Activated CD8-positive, alpha-beta memory T cell treated with anti-CD3 and anti-CD28 coated beads for 48 hours (primary cell): ENCODE measurements around the gene ZNF580.

ENCODE experiments used
- DNase-seq, 3 experiments: peaks; one replicate each; pipeline ENCODE4 v3.0.0-alpha.2; 2020; ENCODE audit warnings: low read depth in 2 of 3, low spot score in 2 of 3

Gene ZNF580

DNA sequence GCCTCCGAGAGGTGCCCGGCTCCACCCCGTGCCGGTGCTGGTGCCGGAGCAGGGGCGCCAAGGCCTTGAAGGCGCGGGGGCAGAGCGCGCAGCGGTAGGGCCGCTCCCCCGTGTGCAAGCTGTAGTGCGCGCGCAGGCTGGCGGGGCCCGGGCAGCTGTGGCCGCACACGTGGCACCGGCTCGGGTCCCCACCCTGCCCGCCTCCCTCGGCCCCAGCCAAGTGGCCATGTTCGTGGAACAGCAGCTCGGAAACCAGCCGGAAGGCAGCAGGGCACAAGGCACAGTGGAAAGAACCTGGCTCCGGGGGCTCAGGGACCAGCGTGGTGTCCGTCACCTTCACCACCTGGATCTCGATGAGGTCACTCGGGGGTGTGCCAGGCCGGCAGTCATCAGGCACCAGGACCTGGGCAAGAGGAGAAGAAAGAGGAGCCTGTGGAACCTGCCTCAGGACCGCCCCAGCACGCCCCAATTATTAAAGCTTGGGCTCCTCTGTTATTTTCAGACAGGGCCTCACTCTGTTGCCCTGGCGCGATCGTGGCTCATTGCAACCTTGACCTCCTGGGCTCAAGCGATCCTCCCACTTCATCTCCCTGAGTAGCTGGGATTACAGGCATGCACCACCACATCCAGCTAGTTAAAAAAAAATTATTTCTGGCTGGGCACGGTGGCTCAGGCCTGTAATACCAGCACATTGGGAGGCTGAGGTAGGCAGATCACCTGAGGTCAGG, 18.4 kb upstream of the ZNF580 start:
- no peak for DNase-seq

DNA sequence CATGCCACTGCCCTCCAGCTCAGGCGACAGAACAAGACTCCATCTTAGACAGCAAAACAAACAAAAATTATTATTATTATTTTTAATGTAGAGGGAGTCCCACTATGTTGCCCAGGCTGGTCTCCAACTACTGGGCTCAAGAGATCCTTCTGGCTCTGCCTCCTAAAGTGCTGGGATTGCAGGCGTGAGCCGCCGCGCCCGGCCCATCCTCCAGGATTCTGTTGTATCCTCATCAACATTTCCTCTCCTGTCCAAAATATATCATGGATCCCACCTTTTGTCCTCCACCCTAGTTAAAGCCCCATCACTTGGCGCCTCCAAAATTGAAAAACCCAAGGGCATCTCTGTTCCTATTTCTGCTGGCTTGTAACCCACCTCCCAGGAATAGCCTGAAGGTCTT, 17.7 kb upstream of the ZNF580 start:
- DNase-seq, result no peak

DNA sequence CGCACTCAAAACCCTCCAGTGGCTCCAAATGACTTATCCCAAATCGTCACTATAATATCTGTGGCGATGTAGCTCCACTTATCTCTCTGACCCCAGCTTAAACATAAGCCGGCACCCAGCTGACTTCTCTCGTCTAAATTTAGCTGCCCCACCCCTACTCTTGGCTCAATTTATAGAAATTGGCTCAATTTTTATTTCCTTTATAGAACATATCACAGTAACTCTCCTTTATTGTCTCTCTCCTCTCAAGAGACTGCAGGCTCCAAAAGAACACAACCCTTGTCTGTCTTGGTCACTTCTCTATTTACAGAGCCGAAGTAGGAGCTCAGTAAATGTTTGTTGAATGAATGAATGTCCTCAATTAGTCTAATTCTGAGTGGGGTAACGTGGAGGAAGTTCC, 17.2 kb upstream of the ZNF580 start:
- no peak for DNase-seq

DNA sequence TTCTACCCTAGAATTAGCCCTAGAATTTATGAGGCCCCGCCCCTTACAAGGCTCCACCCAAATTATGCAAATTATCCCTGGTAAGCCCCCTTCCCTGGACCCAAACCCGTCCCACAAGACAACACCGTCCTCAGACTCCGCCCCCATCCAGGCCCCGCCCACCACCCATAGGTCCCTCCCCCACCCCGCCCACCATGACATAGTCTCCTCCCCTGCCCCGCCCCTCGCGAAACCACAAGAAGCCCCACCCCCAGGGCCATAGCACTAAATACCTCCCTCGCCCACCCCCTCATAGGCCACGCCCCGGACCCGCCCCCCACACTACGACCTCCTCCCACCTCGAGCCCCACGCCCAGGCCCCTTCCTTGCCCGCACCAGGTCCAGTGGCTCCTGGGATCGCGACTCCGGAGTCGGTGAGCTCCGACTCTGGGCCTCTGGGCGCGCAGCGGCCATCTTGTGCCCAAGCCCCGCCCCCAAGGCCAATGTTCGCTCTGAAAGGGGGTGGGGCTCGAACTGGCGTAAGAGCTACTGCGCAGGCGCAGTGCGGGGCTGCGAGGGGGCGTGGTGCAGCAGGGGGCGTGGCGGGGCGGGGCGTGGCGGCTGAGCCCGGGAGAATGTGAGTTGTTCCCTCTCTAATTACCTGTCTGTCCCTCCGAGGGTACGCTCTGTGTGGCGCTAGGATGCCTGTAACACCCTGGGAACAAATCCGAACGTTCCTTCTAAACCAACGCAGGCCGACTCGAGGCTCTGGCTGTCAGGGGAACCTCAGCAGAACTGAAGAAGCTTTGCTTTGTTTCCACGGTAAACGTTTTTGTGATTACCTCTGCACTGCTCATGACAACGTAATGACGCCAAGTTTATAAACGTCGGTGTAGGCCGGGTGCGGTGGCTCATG, 16.4 kb upstream of the ZNF580 start, which contains the start of gene ZNF784:
Gene ZNF784 (minus strand): TSS at position 458 of the 895 bp plus-strand sequence. CDS start 5 bp downstream, at position 453.
- peak; percentile 80 to 97 (median 96) for DNase-seq

DNA sequence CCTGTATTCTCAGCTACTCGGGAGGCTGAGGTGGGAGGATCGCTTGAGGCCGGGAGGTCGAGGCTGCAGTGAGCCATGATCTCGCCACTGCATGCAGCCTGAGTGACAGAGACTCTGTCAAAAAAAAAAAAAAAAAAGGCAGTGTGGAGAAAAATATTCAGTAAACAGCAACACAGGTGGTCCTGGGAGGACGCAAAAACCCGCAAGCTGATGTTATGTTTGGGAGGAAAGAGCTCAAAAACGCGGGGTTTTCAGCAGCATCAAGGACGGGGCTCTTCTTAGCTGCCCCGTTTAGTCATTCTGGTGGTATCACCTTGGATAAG, 15.8 kb upstream of the ZNF580 start:
- no peak for DNase-seq

DNA sequence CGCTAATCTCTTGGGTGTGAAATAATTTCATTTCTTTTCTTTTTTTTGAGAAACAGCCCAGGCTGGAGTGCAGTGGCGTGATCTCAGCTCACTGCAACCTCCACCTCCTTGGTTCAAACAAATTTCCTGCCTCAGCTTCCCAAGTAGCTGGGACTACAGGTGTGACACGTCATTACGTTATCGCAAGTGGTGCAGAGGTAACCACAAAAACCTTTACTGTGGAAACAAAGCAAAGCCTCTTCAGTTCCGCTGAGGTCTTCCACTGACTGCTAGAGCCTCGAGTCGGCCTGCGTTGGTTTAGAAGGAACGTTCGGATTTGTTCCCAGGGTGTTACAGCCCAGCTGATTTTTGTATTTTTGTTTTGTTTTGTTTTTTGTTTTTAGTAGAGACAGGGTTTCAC, 14.5 kb upstream of the ZNF580 start:
- no peak for DNase-seq

DNA sequence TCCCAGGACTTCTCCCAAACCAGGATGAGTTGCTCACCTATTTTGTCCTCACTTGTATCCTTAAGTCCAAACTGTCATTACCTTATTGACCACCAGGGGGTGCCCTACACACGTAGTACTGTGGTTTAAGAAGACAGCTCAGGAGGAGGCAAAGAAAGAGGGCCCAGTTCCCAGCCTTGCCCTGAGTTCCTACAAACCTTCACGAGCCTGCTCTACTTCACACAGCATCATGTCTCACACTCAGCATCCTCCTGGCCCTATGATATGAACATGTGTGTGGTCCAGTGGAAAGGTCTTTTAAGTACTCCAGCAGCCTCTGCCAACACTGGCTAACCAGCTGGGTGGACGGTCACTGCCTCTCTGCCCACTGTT, 8.4 kb upstream of the ZNF580 start:
- peak; percentile 47 to 88 (median 66) for DNase-seq

DNA sequence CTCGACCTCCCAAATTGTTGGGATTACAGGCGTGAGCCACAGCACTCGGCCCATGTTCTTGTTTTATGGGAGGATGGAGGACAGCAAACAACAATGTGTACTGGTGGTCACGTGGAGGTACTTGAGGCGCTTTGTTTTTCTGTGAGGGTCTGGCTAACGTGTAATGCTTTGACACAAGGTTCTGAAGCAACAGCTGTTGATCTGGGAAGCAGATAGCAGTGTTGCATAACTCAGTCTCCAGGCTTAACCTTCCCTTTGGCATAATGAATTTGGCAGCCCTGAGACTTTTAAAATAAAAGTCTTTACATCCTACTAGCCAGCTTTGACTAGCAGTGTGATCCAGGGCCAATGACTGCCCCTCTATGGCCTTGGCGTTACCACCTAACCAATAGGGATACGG, 6.9 kb upstream of the ZNF580 start:
- no peak for DNase-seq

DNA sequence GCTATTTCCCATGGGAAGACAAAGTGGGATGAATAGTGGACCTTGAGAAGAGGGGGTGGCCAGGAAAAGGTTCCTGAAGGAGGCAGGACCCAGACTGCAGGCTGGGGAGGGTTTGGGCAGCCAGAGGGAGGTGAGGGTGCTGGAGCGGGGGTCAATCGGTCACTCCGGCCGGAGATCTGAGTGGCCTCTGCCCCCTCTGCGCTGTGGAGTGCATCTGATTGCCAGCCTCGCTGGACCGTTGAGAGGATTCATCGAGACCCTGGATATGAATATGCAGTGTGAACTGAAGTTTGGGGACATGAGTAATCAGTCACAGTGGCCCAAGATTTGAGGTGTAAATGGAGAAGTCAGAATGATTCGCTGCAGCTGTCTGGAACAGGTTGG, 5.5 kb upstream of the ZNF580 start:
- DNase-seq, result no peak

DNA sequence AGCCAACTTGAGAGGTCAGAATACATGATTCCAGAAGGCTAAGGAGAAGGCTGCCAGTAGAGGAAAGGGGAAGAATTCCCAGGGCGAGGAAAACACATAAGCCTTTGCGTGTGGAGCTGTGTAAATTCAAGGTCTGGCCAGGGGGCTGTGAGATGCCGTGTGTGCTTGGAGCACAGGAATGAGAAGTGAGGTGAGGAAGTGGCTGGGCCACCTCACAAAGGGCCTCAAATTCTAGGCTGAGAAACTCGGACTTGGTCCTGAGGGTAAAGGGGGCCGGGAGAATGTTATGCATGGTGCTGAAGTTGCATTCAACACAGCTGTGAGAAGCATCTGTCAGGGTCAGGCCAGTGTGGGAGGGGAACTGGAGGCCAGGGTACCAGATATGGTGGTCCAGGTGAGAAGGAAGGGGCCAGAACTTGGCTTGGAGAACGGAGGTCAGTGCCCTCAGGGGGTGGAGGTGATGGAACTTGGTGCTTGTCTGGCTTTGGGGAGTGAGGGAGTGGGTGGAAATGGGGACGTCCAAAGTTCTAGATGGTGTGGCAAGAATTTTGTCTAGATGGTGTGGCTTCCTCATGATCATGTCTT, 4.9 kb upstream of the ZNF580 start:
- DNase-seq, result no peak

DNA sequence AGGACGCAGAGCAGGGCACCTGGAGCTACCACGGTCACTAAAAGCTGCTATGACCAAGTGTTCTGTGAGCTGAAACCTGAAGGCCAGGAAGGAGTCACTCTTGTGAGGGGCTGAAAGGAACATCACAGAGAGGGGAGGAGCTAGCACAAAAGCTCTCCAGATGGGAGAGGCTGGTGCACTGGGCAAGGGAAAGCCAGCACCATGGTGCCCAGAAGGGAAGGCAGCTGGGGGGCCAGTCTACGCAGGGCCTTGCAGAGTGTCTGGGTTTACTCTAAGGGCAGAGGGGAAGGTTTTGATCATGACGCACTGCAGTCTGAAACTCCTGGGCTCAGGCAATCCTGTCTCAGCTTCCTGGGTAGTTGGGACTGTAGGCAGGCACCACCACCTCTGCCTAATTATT, 4.1 kb upstream of the ZNF580 start:
- DNase-seq, result no peak

DNA sequence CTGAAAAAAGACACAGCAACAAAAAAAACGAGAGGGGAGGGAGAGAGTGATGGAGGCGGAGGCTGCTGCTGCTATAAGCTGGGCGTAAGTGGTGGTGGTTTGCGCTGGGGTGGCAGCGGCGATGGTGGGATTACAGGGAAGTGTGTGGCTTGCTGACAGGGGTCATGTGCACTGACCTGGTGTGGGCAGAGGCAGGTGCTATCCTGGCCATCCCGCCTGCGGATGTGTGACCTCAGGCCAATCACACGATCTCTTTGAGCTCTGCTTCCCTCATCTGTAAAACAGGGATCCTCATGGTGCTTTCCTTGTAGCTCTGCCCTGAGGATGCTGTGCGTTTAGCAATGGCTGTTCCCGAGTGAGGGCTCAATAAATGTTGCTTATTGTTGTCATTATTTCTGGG, 3.3 kb upstream of the ZNF580 start:
- DNase-seq, result no peak

DNA sequence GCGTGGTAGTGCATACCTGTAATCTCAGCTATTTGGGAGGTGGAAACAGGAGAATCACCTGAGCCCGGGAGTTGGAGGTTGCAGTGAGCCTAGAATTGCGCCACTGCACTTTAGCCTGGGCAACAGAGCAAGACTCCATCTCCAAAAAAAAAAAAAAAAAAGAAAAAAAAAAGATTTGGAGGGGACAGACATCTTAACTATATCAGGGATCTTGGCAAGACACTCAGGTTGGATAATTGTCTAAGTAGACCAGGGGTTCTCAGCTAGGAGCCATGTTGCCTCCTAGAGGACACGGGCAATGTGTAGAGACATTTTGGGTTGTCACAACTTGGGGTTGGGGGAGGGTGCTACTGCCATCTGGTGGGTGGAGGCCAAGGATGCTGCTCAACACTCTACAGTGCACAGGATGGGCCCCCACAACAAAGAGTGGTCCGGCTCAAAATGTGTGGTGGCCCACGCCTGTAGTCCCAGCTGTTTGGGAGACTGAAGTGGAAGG, 1.9 kb upstream of the ZNF580 start:
- DNase-seq, result peak in 1 of 3 experiments; percentile 33

DNA sequence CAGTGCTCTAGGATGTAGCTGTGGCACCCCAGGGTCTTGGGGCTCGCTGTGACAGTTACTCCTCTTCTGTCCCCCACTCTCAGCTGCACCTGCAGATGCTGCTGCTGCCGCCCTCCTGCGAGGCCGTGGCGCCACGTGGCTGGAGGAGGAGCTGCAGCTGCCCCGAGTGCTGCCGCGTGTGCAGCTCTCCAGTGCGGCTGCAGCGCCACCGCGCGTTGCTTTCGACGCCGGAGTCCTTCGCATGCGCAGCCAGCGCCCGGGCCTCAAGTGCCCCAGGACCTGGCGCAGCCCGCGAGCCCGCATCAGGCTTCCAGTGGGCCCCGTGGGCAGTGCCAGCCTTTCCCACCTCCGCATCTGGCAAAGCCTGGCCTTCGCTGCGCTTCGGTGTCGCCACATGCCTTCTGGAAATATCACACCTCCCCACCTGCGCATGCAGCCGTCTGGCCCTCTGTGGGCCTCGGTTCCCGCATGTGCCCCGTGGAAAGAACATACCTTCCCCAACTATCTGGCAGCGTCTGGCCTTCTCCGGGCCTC, 692 bp upstream of the ZNF580 start:
- peak in 2 of 3 experiments; percentile 43 to 45 for DNase-seq

DNA sequence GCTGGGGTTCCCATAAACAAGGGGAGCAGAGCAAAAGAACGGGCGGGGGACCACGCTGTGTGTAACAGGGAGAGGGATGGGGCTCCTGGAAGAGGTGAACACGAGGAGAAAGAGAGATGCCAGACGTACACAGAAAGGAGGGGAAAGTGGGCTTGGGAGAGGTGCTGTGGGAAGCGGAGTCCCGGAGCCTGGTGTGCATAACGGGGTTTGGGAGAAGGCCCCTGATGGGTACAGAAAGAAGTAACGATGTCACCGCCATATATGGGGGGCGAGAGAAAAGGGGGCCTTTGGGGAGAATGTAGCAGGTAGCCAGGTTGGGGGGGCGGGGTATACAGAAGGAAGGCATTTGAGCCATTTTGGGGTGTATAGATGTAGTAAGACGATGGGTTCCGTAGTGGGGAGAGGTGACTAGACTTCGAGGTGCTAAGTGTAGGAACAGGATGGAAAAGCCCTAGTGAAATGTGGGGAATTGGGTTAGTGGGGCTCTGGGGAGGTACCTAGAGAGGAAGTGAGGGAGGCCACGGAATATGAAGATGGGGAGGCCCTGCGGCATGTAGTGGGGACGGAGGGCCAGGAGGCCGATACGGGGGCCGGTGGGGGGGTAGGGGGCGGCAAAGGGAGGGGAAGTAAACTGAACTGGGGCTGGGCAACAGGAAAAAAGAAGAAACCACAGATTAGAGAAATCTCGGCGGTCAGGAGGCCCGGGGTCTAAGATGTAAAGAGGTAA, 787 bp downstream of the ZNF580 start:
- no peak for DNase-seq

DNA sequence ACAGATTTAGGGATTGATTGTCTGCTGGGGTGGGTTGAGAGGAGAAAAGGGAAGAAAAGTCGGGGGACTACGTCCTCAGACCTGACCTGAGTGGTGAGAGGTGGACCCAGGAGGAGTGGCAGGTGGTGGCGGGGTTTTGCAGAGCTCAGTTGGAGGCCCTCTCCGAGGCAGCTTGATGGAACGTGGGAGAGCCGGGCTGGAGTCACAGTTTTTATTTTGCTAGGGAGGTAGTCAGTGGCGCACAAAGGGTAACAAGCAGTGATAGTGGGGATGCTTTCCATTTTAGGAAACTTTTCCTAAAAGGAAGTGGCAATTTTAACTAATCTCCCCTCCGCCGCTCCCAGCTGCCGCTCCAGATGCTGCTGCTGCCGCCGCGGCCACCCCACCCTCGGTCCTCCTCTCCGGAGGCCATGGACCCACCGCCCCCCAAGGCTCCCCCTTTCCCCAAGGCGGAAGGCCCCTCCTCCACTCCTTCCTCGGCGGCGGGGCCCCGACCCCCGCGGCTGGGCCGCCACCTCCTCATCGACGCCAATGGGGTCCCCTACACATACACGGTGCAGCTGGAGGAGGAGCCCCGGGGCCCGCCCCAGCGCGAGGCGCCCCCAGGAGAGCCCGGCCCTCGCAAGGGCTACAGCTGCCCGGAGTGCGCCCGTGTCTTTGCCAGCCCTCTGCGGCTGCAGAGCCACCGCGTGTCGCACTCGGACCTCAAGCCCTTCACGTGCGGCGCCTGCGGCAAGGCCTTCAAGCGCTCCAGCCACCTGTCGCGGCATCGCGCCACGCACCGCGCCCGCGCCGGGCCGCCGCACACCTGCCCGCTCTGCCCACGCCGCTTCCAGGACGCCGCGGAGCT, 1.6 kb downstream of the ZNF580 start:
- no peak for DNase-seq

DNA sequence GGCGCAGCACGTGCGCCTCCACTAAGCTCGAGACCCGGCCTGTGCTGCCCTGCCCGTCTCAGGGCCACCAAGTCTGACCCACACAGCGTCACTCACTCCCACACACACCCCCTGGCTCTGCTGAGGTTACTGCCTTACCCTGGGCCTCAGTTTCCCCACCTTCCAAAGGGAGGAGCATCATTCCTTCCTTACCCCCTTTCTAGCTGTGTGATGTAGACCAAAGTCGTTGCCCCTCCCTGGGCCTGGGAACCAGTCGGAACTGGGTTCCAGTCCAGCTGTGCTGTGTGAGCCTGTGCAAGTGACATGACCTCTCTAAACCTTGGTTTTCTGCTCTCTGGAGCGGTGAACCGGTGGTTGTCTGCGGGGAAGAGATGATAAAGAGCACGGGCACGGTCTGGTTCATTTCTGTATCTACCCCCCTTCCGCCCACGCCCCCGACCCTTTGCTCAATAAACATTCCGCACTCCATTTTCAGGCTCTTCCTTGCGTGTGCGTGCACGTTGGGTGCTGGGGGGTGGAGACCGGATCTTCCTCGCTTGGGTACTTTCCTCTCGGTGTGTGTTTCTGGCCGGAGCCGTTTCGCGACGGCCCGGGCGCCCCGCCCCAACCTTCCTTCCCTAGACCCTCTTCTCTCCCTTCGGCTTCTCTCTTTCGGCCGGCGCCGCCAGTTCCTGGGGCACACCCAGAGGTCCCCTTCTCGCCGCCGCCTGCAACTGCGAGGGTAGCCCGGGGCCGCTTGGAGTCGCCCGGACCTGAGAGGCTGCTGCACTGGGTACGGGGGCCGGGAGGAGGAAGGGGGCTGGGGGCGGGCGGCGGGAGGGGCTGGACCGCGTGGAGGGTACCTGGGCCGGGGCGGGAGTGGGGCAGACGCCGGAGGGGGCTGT, 2.4 kb downstream of the ZNF580 start, which contains the start of gene ZNF581:
Gene ZNF581 (plus strand): TSS at position 647 of the 884 bp plus-strand sequence. CDS start 923 bp downstream, outside the sequence.
- DNase-seq, result peak; percentile 60 to 70 (median 66)

DNA sequence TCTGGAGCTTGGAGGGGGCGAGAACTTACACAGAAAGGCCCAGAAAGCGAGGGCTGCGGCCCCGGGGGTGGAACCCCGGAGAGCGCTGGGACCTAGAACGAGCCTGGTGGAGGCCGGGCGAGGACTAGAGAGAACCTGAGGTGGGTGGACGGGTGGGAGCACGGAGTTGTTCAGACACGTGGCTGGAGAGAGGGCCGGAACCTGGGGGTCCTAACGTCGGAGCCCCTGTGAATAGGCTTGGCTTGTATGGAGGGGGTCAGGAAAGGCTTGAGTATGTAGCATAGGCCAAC, 3.0 kb downstream of the ZNF580 start:
- no peak for DNase-seq

DNA sequence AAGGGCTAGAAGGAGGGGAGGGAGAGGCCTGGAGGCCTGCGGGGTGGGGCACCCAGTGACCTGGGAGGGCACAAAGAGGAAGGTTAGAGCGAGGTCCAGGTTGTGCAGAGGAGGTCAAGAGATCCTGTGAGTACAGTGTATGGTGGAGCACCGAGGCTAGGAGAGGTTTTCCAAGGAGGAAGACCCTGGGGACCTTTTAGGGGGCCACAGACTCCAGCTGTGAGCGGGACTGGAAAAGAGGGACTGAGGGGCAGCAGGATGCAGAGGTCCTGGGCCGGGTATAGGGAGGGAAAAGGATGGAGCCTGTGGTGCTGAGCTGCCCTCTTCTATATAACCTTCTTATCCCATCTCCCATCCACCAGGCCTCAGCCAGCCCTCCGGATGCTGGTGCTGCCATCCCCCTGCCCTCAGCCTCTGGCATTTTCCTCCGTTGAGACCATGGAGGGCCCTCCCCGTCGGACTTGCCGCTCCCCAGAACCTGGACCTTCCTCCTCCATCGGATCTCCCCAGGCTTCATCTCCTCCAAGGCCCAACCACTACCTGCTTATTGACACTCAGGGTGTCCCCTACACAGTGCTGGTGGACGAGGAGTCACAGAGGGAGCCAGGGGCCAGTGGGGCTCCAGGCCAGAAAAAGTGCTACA, 3.5 kb downstream of the ZNF580 start:
- DNase-seq, result no peak
